ENCODE measurements around the gene PHYHD1.

GRCh38 chr9:128936171-128936865, 15.5 kb downstream of the PHYHD1 start:
- TF ChIP-seq CTCF (IDR thresholded peaks at IDR 0.05) (no peak), POLR2A (IDR thresholded peaks at IDR 0.05) (no peak), EP300 (IDR thresholded peaks at IDR 0.05) (no peak)

Data from tibial nerve (tissue), 4 donors.